H1 (cell line): ENCODE measurements around the gene C18orf63. TPM values are rescaled to one million over a fixed set of nuclear protein-coding genes. Genes with fewer than 3 reads are reported as not detected.

Experiments used
- CTCF ChIA-PET: fragments of 300-600 bp; sonication (Branson Sonifier 250); formaldehyde crosslinking; loops from one replicate; lab custom pipeline; 2021; ENCODE audit not compliant: partially characterized antibody; lab: Charles Lee
- POLR2A ChIA-PET: fragments of 300-600 bp; sonication (Branson Sonifier 250); formaldehyde crosslinking; loops from one replicate; lab custom pipeline; 2021; ENCODE audit warnings: inconsistent platforms; ENCODE audit not compliant: partially characterized antibody; lab: Charles Lee
- DNase-seq, 2 experiments: peaks; one replicate each; pipeline versions ENCODE4 v3.0.0 to v3.0.0-alpha.2; 2010 to 2022; ENCODE audit warnings: low spot score in 2 of 2, low read depth in 1 of 2, mixed read lengths in 1 of 2
- FAIRE-seq: peaks from 2 replicates; lab custom pipeline; 2011; peaks lifted over from hg19 to GRCh38; lab: Jason Lieb, UNC
- H2AFZ ChIP-seq: 2 replicates; pipeline ENCODE4 v1.8.1; 2012; ENCODE audit warnings: low read length, inconsistent platforms
- H2AK5ac ChIP-seq: 2 replicates; pipeline ENCODE4 v1.6.1; 2013; ENCODE audit warnings: low read depth, low read length
- H2BK120ac ChIP-seq: replicated peaks from 2 replicates; pipeline ENCODE3; 2013; ENCODE audit warnings: low read depth, low read length, inconsistent platforms
- H2BK12ac ChIP-seq: 2 replicates; pipeline ENCODE4 v1.6.1; 2013; ENCODE audit warnings: low read depth, low read length
- H2BK15ac ChIP-seq: 2 replicates; pipeline ENCODE4 v1.6.1; 2013; ENCODE audit warnings: low read length
- H2BK20ac ChIP-seq: 2 replicates; pipeline ENCODE4 v1.6.1; 2013; ENCODE audit warnings: low read length
- H2BK5ac ChIP-seq: 2 replicates; pipeline ENCODE4 v1.6.1; 2013; ENCODE audit warnings: low read depth, low read length
- H3K14ac ChIP-seq: 2 replicates; pipeline ENCODE4 v1.6.1; 2013; ENCODE audit warnings: inconsistent platforms; ENCODE audit not compliant: insufficient read length
- H3K18ac ChIP-seq: 2 replicates; pipeline ENCODE4 v1.6.1; 2013; ENCODE audit warnings: low read length; ENCODE audit errors: extremely low read depth
- H3K23ac ChIP-seq: 2 replicates; pipeline ENCODE4 v1.6.1; 2013; ENCODE audit warnings: inconsistent platforms; ENCODE audit not compliant: insufficient read length
- H3K23me2 ChIP-seq: 2 replicates; pipeline ENCODE4 v1.6.1; 2013; ENCODE audit warnings: low read depth, low read length
- H3K27ac ChIP-seq: 2 replicates; pipeline ENCODE4 v1.6.1; 2011; ENCODE audit warnings: low read depth, low read length, inconsistent platforms
- H3K27me3 ChIP-seq, 4 experiments: replicated peaks in 1 of 4; 1 replicate in 1 of 4; 2 replicates in 3 of 4; pipeline versions ENCODE4 v1.6.1 to v1.8.1; 2011 to 2013; ENCODE audit warnings: low read length in 3 of 4, mild to moderate bottlenecking in 3 of 4, inconsistent platforms in 2 of 4, mixed read lengths in 2 of 4, moderate library complexity in 1 of 4; ENCODE audit not compliant: control insufficient read depth in 3 of 4, insufficient read depth in 3 of 4; ENCODE audit errors: extremely low read depth in 1 of 4
- H3K36me3 ChIP-seq, 4 experiments: 2 replicates each; pipeline versions ENCODE4 v1.6.1 to v1.8.1; 2011 to 2013; ENCODE audit warnings: mild to moderate bottlenecking in 4 of 4, low read length in 3 of 4, moderate library complexity in 2 of 4, control low read depth in 1 of 4, inconsistent platforms in 1 of 4; ENCODE audit not compliant: insufficient read depth in 4 of 4, control insufficient read depth in 2 of 4
- H3K4ac ChIP-seq: replicated peaks from 2 replicates; pipeline ENCODE3; 2013; ENCODE audit warnings: low read length, low read depth, mixed read lengths, inconsistent platforms; ENCODE audit not compliant: insufficient read length
- H3K4me1 ChIP-seq, 4 experiments: replicated peaks in 1 of 4; 1 replicate in 1 of 4; 2 replicates in 3 of 4; pipeline versions ENCODE4 v1.6.1 to v1.8.1; 2011 to 2013; ENCODE audit warnings: low read length in 3 of 4, inconsistent platforms in 2 of 4, mixed read lengths in 1 of 4; ENCODE audit not compliant: insufficient read depth in 4 of 4, control insufficient read depth in 3 of 4
- H3K4me2 ChIP-seq, 2 experiments: 2 replicates each; pipeline versions ENCODE4 v1.6.1 to v1.8.1; 2011 to 2013; ENCODE audit warnings: low read depth in 2 of 2, low read length in 2 of 2, control low read depth in 1 of 2, inconsistent platforms in 1 of 2, mild to moderate bottlenecking in 1 of 2; ENCODE audit not compliant: insufficient read depth in 1 of 2
- H3K4me3 ChIP-seq, 4 experiments: fragments of 200-600, 300-600 bp in 1 of 4; sonication (generic), shearing (Covaris generic), sonication (Bioruptor Twin) in 1 of 4; 2 replicates each; pipeline versions ENCODE4 v1.5.1 to v1.8.1; 2011 to 2016; ENCODE audit warnings: low read length in 4 of 4, low read depth in 3 of 4, control low read depth in 2 of 4, inconsistent platforms in 2 of 4, mild to moderate bottlenecking in 2 of 4, mixed read lengths in 1 of 4, moderate library complexity in 1 of 4; ENCODE audit not compliant: insufficient read depth in 2 of 4; ENCODE audit errors: extremely low read depth in 1 of 4
- H3K56ac ChIP-seq: replicated peaks from 2 replicates; pipeline ENCODE3; 2013; ENCODE audit warnings: low read depth, mild to moderate bottlenecking, mixed read lengths, low read length, inconsistent platforms; ENCODE audit not compliant: insufficient read length
- H3K79me1 ChIP-seq: 2 replicates; pipeline ENCODE4 v1.6.1; 2013; ENCODE audit warnings: low read depth, low read length, control low read depth
- H3K79me2 ChIP-seq, 2 experiments: 2 replicates each; pipeline versions ENCODE4 v1.6.1 to v1.8.1; 2012 to 2013; ENCODE audit warnings: low read length in 2 of 2, mild to moderate bottlenecking in 2 of 2, inconsistent platforms in 1 of 2; ENCODE audit not compliant: insufficient read depth in 2 of 2, control insufficient read depth in 1 of 2
- H3K9ac ChIP-seq, 4 experiments: replicated peaks in 1 of 4; 1 replicate in 1 of 4; 2 replicates in 3 of 4; pipeline versions ENCODE4 v1.6.1 to v1.8.1; 2011 to 2013; ENCODE audit warnings: low read depth in 3 of 4, low read length in 3 of 4, control low read depth in 2 of 4, mild to moderate bottlenecking in 2 of 4, moderate library complexity in 2 of 4, inconsistent platforms in 1 of 4; ENCODE audit errors: extremely low read depth in 1 of 4
- H3K9me3 ChIP-seq, 2 experiments: 2 replicates each; pipeline versions ENCODE4 v1.6.1 to v1.8.1; 2012 to 2013; ENCODE audit warnings: mild to moderate bottlenecking in 2 of 2, moderate library complexity in 2 of 2, control low read depth in 1 of 2, inconsistent platforms in 1 of 2, low read depth in 1 of 2, low read length in 1 of 2, mixed read lengths in 1 of 2; ENCODE audit not compliant: insufficient read depth in 2 of 2
- H4K20me1 ChIP-seq, 2 experiments: replicated peaks in 1 of 2; 2 replicates each; pipeline versions ENCODE3 to v1.8.1; 2011 to 2013; ENCODE audit warnings: inconsistent platforms in 2 of 2, low read length in 2 of 2, mild to moderate bottlenecking in 1 of 2; ENCODE audit not compliant: insufficient read depth in 2 of 2, control insufficient read depth in 1 of 2
- H4K5ac ChIP-seq: 2 replicates; pipeline ENCODE4 v1.6.1; 2013; ENCODE audit warnings: low read length, low read depth, mixed read lengths, inconsistent platforms; ENCODE audit not compliant: insufficient read length
- H4K8ac ChIP-seq: 2 replicates; pipeline ENCODE4 v1.8.0; 2013; ENCODE audit warnings: mild to moderate bottlenecking, moderate library complexity, low read length, inconsistent platforms; ENCODE audit not compliant: insufficient read depth; ENCODE audit errors: extremely low read depth
- H4K91ac ChIP-seq: replicated peaks from 2 replicates; pipeline ENCODE3; 2013; ENCODE audit warnings: low read length, mixed read lengths, inconsistent platforms; ENCODE audit not compliant: insufficient read length
- FOSL1 ChIP-seq: IDR thresholded peaks from 2 replicates; pipeline ENCODE4 v1.6.1; 2011; ENCODE audit warnings: mild to moderate bottlenecking, low read depth, low read length, moderate library complexity; ENCODE audit not compliant: insufficient read depth
- NANOG ChIP-seq: IDR thresholded peaks from 2 replicates; pipeline ENCODE4 v1.6.1; 2011; ENCODE audit warnings: low read length, low read depth, mild to moderate bottlenecking, inconsistent platforms; ENCODE audit not compliant: insufficient read depth, poor library complexity, severe bottlenecking
- RBBP5 ChIP-seq: IDR thresholded peaks from 2 replicates; pipeline ENCODE4 v1.7.1; 2012; ENCODE audit warnings: low read depth, mild to moderate bottlenecking, inconsistent platforms, low read length, moderate library complexity, borderline replicate concordance
- SIN3A ChIP-seq, 2 experiments: IDR thresholded peaks in 1 of 2; conservative IDR thresholded peaks in 1 of 2; 2 replicates each; pipeline ENCODE4 v1.6.1; 2011 to 2012; ENCODE audit warnings: low read length in 2 of 2, improper control_type of control experiment in 1 of 2, low read depth in 1 of 2, mild to moderate bottlenecking in 1 of 2
- TAF7 ChIP-seq: optimal IDR thresholded peaks from 2 replicates; pipeline ENCODE3; 2011; ENCODE audit warnings: low read depth, mild to moderate bottlenecking, inconsistent platforms, low read length, moderate library complexity, borderline replicate concordance
- TEAD4 ChIP-seq: IDR thresholded peaks from 2 replicates; pipeline ENCODE4 v1.6.1; 2012; ENCODE audit warnings: low read depth, low read length, inconsistent platforms, mixed read lengths
- WGBS, 2 experiments: shearing (Covaris generic) in 1 of 2; methylation state at CpG; one replicate each; pipeline versions ENCODE4 v1.1.6 to v1.1.7; 2013 to 2015; ENCODE audit warnings: low lambda C conversion rate in 2 of 2, mixed read lengths in 2 of 2, inconsistent platforms in 1 of 2, low coverage in 1 of 2, missing lambda C conversion rate in 1 of 2; ENCODE audit not compliant: insufficient replicate concordance in 2 of 2, insufficient coverage in 1 of 2, insufficient read length in 1 of 2; ENCODE audit errors: extremely low coverage in 1 of 2, missing lambda C conversion rate in 1 of 2; 5-methylcytosine and 5-hydroxymethylcytosine counted together
- polyA plus RNA-seq, 7 experiments: library from polyadenylated mRNA; depleted of rRNA in 3 of 7; stranded (reverse) in 5 of 7; unstranded in 2 of 7; fragments of >200 nt in 5 of 7; fragments of 200-250 nt in 2 of 7; gene quantifications; 1 replicate in 5 of 7; 2 replicates in 1 of 7; 4 replicates in 1 of 7; pipeline versions ENCODE4 v1.2.1 to v1.2.3, GENCODE V29; 2011 to 2013; ENCODE audit warnings: missing spikeins in 2 of 7, mixed read lengths in 2 of 7
- total RNA-seq: library from RNA; stranded (reverse); fragmentation: NEBNext Ultra II Directional; extraction: Animal tissue kit (Norgen Biotek cat#: 25700); gene quantifications from 2 replicates; pipeline ENCODE4 v1.2.1, GENCODE V29; 2021

The C18orf63 gene
- total and polyA plus RNA-seq, 2 of the 8 experiments (the other 6 are each of a cell fraction or from before 2014, with no cell fraction given): not detected

- H3K4me1 ChIP-seq: peaks cover 0 to 8% (median 6%) of the 10 kb centered on the region in 4 experiments
- CTCF ChIA-PET: interaction anchor here (0.6 to 1.8 kb wide), 3 partner anchors 9 to 280 kb away, joined by 3 to 5 read pairs (median 3); no protein-coding TSS in a partner anchor
- H3K9me3 ChIP-seq: no peaks in the 10 kb centered on the region
- DNase-seq (no peak), FAIRE-seq (no peak)
- WGBS, 2 experiments: 94% methylated on average over 3 of the region's 3 CpGs; no CpG with 5 or more reads in 1 of the 2 experiments
- no peak overlapping the region for H4K8ac ChIP-seq
- no peak overlapping the region for H2AK5ac ChIP-seq
- POLR2A ChIA-PET: no interaction called here
- no peak overlapping the region for H3K18ac ChIP-seq
- H4K20me1 ChIP-seq: peaks cover 0 to 7% of the 10 kb centered on the region in 2 experiments
- H3K23me2 ChIP-seq: no peaks in the 10 kb centered on the region
- H3K79me1 ChIP-seq: peaks cover 10% of the 10 kb centered on the region; the same call in 1 of the 2 replicates
- H4K5ac ChIP-seq: no peak overlapping the region
- H4K91ac ChIP-seq: no peak overlapping the region
- no peak overlapping the region for H3K23ac ChIP-seq
- H3K4me3 ChIP-seq: no peak overlapping the region
- peaks cover 0 to 89% of the 10 kb centered on the region in 2 experiments; a peak in 3 of 4 replicates for H3K79me2 ChIP-seq
- no peak overlapping the region for H2BK15ac ChIP-seq
- H2BK20ac ChIP-seq: no peak overlapping the region
- no peak overlapping the region for H2BK12ac ChIP-seq
- H2AFZ ChIP-seq: no peak overlapping the region
- no peak overlapping the region for H3K4me2 ChIP-seq
- H2BK120ac ChIP-seq: no peak overlapping the region
- H2BK5ac ChIP-seq: no peak overlapping the region
- no peaks in the 10 kb centered on the region for H3K36me3 ChIP-seq
- no peak overlapping the region for H3K27ac ChIP-seq
- H3K14ac ChIP-seq: no peak overlapping the region
- TF ChIP-seq TAF7 (no peak), FOSL1 (no peak), SIN3A (conservative IDR thresholded peaks at IDR 0.05 in 1 of 2, IDR thresholded peaks at IDR 0.05 in 1 of 2; ENCODE audit: low read depth in 1 of 2, low read length in 2 of 2) (no peak), RBBP5 (no peak), TEAD4 (no peak), NANOG (no peak)
- H3K9ac ChIP-seq: no peak overlapping the region
- H3K27me3 ChIP-seq: no peaks in the 10 kb centered on the region
- no peak overlapping the region for H3K56ac ChIP-seq
- no peak overlapping the region for H3K4ac ChIP-seq
Observed at GRCh38 chr18:74271635-74272034, 44.0 kb upstream of the C18orf63 start.
